ENCODE measurements around the gene NR2F1-AS1. TPM values are rescaled to one million over a fixed set of nuclear protein-coding genes. Genes with fewer than 3 reads are reported as not detected.

Gene NR2F1-AS1
- total and polyA plus RNA-seq, 2 donors (not counting 3 experiments of a cell fraction or from before 2014, with no cell fraction given), result 4.2 to 13.8 TPM

DNA sequence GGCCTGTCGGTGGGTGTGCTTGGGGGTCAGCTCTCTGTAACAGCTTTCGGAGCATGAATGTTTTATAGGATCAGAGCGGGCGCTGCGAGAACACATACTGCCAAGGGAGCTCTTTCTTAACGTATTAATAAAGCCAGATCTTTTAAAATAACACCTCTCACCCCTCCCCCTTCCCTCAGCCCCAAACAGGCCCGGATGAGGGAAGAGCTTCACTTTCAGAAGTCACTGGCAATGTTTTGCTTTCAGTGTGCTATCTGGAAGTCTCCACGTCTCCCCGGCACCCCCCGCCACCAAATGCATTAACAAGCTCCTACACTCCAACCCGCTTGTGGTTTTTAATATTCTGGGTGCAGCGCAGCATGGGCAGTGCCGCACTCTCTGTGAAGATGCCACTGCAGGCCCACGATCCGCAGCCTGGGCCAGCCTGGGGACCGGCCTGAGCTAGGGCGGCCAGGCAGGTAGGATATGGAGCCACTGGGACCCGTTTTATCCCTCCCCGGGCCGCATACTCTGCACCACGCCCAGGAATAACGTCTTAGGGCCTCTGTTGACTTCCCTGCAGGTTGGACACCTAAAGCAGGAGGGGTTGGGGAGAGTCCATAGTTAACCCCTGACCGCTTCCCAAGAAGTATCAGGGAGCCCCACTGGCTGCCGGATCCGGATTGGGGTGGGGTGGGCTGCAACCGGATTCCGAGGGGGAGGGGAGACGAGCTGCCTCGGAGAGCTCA lies 14.6 kb upstream of the NR2F1-AS1 start:
- FAIRE-seq (no peak), DNase-seq (ENCODE audit: low read depth, low spot score) (no peak)
- TF ChIP-seq, protein P1, sequence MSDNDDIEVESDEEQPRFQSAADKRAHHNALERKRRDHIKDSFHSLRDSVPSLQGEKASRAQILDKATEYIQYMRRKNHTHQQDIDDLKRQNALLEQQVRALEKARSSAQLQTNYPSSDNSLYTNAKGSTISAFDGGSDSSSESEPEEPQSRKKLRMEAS (IDR thresholded peaks at IDR 0.05; ENCODE audit: insufficient read depth, insufficient read length), result no peak
- TF ChIP-seq, protein P2, sequence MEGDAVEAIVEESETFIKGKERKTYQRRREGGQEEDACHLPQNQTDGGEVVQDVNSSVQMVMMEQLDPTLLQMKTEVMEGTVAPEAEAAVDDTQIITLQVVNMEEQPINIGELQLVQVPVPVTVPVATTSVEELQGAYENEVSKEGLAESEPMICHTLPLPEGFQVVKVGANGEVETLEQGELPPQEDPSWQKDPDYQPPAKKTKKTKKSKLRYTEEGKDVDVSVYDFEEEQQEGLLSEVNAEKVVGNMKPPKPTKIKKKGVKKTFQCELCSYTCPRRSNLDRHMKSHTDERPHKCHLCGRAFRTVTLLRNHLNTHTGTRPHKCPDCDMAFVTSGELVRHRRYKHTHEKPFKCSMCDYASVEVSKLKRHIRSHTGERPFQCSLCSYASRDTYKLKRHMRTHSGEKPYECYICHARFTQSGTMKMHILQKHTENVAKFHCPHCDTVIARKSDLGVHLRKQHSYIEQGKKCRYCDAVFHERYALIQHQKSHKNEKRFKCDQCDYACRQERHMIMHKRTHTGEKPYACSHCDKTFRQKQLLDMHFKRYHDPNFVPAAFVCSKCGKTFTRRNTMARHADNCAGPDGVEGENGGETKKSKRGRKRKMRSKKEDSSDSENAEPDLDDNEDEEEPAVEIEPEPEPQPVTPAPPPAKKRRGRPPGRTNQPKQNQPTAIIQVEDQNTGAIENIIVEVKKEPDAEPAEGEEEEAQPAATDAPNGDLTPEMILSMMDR (IDR thresholded peaks at IDR 0.05; ENCODE audit: extremely low read depth in 1 of 2, insufficient read depth in 1 of 2, low read depth in 1 of 2, low read length in 2 of 2), result no peak
- TF ChIP-seq JUN (IDR thresholded peaks at IDR 0.05; ENCODE audit: borderline replicate concordance, insufficient read depth, insufficient read length, low read depth) (no peak), POLR2A (IDR thresholded peaks at IDR 0.05; ENCODE audit: low read depth, low read length) (no peak), EZH2 (IDR thresholded peaks at IDR 0.05; ENCODE audit: borderline replicate concordance, low read depth, low read length, severe bottlenecking) (no peak), MYC (IDR thresholded peaks at IDR 0.05; ENCODE audit: low read depth, low read length) (no peak), GATA2 (IDR thresholded peaks at IDR 0.05; ENCODE audit: insufficient read depth, insufficient read length, low read depth, low read length) (no peak), POLR2AphosphoS5 (IDR thresholded peaks at IDR 0.05; ENCODE audit: insufficient read depth, low read depth, low read length) (no peak), FOS (IDR thresholded peaks at IDR 0.05; ENCODE audit: borderline replicate concordance, insufficient read depth, low read length) (no peak)
- H3K27ac ChIP-seq (ENCODE audit: insufficient read depth, low read depth, low read length), result no peak overlapping the region
- intact Hi-C loops (cut with micrococcal nuclease), result no loop called here
- dilution Hi-C loops (cut with MboI; ENCODE audit: extremely low pct_ligation_motif_present, low sequenced_read_pairs), result no loop called here
- H3K9me1 ChIP-seq (replicated peaks; ENCODE audit: control insufficient read depth, extremely low read depth, insufficient read depth, low read length), result no peaks in the 10 kb centered on the region
- H2AFZ ChIP-seq (ENCODE audit: low read depth, low read length), result no peak overlapping the region
- H4K20me1 ChIP-seq (replicated peaks; ENCODE audit: control insufficient read depth, extremely low read depth, insufficient read depth, low read length), result no peaks in the 10 kb centered on the region
- H3K4me3 ChIP-seq (replicated peaks in 1 of 3; ENCODE audit: insufficient read depth in 1 of 3, low read depth in 1 of 3, low read length in 3 of 3), result no peak overlapping the region
- H3K79me2 ChIP-seq (ENCODE audit: control insufficient read depth, insufficient read depth, low read length), result peaks cover 18% of the 10 kb centered on the region
- no TSS peak for BruUV-seq (replicated peaks)
- POLR2A ChIA-PET, result no interaction called here
- peaks cover 0 to 6% of the 10 kb centered on the region in 2 experiments for H3K36me3 ChIP-seq (ENCODE audit: control insufficient read depth in 2 of 2, extremely low read depth in 1 of 2, insufficient read depth in 2 of 2, low read length in 2 of 2)
- CTCF ChIA-PET, result interaction anchor here (0.7 to 1.7 kb wide), 3 partner anchors 10 to 206 kb away, joined by 3 to 6 read pairs (median 6); no protein-coding TSS in a partner anchor
- no peak overlapping the region for H3K9ac ChIP-seq (replicated peaks; ENCODE audit: extremely low read depth, insufficient read depth, low read length)
- H3K4me1 ChIP-seq (ENCODE audit: control insufficient read depth, extremely low read depth, insufficient read depth, low read length), result peaks cover 3% of the 10 kb centered on the region
- no peak overlapping the region for H3K4me2 ChIP-seq (ENCODE audit: insufficient read depth, low read length)
- H3K27me3 ChIP-seq (ENCODE audit: control insufficient read depth in 2 of 2, insufficient read depth in 2 of 2, low read length in 2 of 2), result peaks cover 11 to 12% of the 10 kb centered on the region in 2 experiments
- no peaks in the 10 kb centered on the region for H3K9me3 ChIP-seq (replicated peaks; ENCODE audit: control insufficient read depth, insufficient read depth, low read length)
